Loucy (cell line): ENCODE measurements around the gene MARCHF9.

Source experiments
- EZH2phosphoT487 ChIP-seq: fragments of 200-600 bp; IDR thresholded peaks from 2 replicates; pipeline ENCODE4 v1.6.1; 2018; ENCODE audit warnings: antibody characterized with exemption, mild to moderate bottlenecking, moderate library complexity, borderline replicate concordance
- TF ChIP-seq, protein P1 (sequence below): fragments of 200-600 bp; sonication (generic); conservative IDR thresholded peaks from 2 replicates; pipeline ENCODE4 v1.5.1; 2014; ENCODE audit warnings: mild to moderate bottlenecking, antibody characterized with exemption, low read length

DNA sequence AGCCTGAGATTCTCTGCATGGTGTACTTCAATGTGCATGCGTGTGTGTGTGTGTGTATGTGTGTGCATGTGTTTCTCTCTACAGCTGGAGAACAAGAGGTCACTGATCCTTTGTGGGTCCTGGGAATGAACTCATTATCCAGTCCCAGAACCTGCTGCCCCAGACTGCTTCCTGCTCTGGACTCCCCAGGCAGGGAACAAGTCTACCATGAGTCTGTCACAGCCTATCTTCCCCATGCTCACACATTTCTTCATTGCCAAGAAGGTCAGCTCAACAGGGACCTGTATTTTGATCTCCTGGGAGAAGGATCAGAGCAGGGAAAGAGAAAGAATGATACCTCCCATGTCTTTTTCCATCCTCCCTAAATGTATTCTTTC lies 13.5 kb upstream of the MARCHF9 start:
- TF ChIP-seq, protein P1, sequence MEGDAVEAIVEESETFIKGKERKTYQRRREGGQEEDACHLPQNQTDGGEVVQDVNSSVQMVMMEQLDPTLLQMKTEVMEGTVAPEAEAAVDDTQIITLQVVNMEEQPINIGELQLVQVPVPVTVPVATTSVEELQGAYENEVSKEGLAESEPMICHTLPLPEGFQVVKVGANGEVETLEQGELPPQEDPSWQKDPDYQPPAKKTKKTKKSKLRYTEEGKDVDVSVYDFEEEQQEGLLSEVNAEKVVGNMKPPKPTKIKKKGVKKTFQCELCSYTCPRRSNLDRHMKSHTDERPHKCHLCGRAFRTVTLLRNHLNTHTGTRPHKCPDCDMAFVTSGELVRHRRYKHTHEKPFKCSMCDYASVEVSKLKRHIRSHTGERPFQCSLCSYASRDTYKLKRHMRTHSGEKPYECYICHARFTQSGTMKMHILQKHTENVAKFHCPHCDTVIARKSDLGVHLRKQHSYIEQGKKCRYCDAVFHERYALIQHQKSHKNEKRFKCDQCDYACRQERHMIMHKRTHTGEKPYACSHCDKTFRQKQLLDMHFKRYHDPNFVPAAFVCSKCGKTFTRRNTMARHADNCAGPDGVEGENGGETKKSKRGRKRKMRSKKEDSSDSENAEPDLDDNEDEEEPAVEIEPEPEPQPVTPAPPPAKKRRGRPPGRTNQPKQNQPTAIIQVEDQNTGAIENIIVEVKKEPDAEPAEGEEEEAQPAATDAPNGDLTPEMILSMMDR = no peak
- no peak for TF ChIP-seq EZH2phosphoT487
